ENCODE data around the gene CHMP6. TPM values are rescaled to one million over a fixed set of nuclear protein-coding genes. Genes with fewer than 3 reads are reported as not detected.

Gene CHMP6
- total and polyA plus RNA-seq, 10 donors = 23.0 to 41.1 (median 30.8) TPM

DNA sequence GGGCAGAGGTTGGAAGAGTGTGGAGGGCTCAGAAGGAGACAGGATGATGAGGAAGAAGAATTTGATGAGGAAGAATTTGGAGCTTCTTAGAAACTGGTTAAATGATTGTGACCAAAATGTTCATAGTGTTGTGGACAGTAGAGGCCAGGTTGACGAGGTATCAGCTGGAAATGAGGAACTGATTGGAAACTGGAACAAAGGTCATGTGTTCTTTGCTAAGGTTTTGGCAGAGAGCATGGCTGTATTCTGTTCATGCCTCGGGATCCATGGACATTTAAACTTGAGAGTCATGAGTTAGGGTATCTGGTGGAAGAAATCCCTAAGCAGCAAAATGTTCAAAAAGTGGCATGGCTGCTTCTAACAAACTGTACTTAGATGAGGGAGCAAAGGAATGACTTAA lies 19.3 kb downstream of the CHMP6 start:
- Histone ChIP-seq H3K4me3 (no peak overlapping the region), H3K27me3 (replicated peaks in 1 of 7) (peaks cover 0 to 12% (median 0%) of the 10 kb centered on the region in 7 donors), H3K4me1 (no peaks in the 10 kb centered on the region), H3K36me3 (no peaks in the 10 kb centered on the region), H3K9me3 (peaks cover 0 to 21% (median 13%) of the 10 kb centered on the region in 8 donors), H3K27ac (no peak overlapping the region)
- TF ChIP-seq POLR2AphosphoS5 (IDR thresholded peaks at IDR 0.05) = no peak
- TF ChIP-seq POLR2A (IDR thresholded peaks at IDR 0.05) = no peak
- TF ChIP-seq CTCF (IDR thresholded peaks at IDR 0.05 in 8 of 11, conservative IDR thresholded peaks at IDR 0.05 in 3 of 11) = no peak
- intact Hi-C loops (cut with DNase I; ENCODE audit: low total_unique reads) = no loop called here
- no peak for DNase-seq
- 73 to 94% (median 80%) methylated on average over 2 of the region's 2 CpGs for WGBS, 5 donors

- Histone ChIP-seq H3K9me3 (peaks cover 0 to 31% (median 21%) of the 10 kb centered on the region in 8 donors), H3K4me3 (no peak overlapping the region), H3K4me1 (peaks cover 0 to 2% (median 1%) of the 10 kb centered on the region in 6 donors), H3K27ac (no peak overlapping the region), H3K27me3 (replicated peaks in 1 of 7) (peaks cover 0 to 1% (median 0%) of the 10 kb centered on the region in 7 donors), H3K36me3 (no peaks in the 10 kb centered on the region)
- WGBS, 5 donors = 79 to 85% (median 83%) methylated on average over 3 of the region's 3 CpGs
- intact Hi-C loops (cut with DNase I; ENCODE audit: low total_unique reads) = no loop called here
- TF ChIP-seq POLR2AphosphoS5 (IDR thresholded peaks at IDR 0.05) = no peak
- no peak for TF ChIP-seq CTCF (IDR thresholded peaks at IDR 0.05 in 8 of 11, conservative IDR thresholded peaks at IDR 0.05 in 3 of 11)
- TF ChIP-seq POLR2A (IDR thresholded peaks at IDR 0.05) = no peak
- DNase-seq = no peak
Observed at GRCh38 chr17:81011951-81012350, 20.3 kb downstream of the CHMP6 start.

DNA sequence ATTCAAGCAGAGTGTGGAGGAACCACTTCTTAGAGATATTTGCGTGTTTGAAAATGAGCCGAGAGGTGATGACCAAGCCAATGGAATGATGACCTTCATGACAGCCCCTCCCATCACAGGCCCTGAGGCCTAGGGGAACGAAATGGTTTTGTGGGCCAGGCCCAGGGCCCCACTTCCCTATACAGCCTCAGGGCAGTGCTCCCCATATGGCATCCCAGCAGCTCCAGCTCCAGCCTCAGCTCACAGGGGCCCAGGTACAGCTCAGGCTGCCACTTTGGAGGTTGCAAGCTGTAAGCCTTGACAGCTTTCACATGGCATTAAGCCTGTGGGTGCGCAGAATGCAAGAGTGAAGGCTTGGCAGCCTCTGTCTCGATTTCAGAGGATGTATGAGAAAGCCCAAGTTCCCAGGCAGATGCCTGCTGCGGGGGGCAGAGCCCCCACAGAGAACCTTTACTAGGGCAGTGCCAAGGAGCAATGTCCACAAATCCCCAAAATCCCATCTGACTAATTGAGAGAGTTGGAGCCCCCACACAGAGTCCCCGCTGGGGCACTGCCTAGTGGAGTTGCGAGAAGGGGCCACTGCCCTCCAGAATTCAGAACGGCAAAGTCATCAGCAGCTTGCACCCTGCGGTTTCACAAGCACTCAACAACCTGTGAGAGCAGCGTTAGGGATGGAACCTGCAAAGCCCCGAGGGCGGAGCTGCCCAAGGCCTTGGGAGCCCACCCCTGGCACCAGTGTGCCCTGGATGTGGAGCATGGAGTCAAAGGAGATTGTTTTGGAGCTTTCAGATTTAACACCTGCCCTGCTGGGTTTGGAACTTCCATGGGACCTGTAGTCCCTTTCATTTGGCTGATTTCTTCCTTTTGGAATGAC lies 21.2 kb downstream of the CHMP6 start:
- Histone ChIP-seq H3K36me3 (no peaks in the 10 kb centered on the region), H3K9me3 (peaks cover 0 to 33% (median 23%) of the 10 kb centered on the region in 8 donors), H3K4me3 (no peak overlapping the region), H3K27me3 (replicated peaks in 1 of 7) (no peaks in the 10 kb centered on the region), H3K4me1 (peaks cover 6 to 11% (median 10%) of the 10 kb centered on the region in 6 donors), H3K27ac (no peak overlapping the region)
- no peak for TF ChIP-seq POLR2AphosphoS5 (IDR thresholded peaks at IDR 0.05)
- TF ChIP-seq POLR2A (IDR thresholded peaks at IDR 0.05) = no peak
- no peak for TF ChIP-seq CTCF (IDR thresholded peaks at IDR 0.05 in 8 of 11, conservative IDR thresholded peaks at IDR 0.05 in 3 of 11)
- intact Hi-C loops (cut with DNase I; ENCODE audit: low total_unique reads) = no loop called here
- peak; percentile 52 for DNase-seq
- WGBS, 5 donors = 87 to 90% (median 90%) methylated on average over 13 of the region's 13 CpGs

DNA sequence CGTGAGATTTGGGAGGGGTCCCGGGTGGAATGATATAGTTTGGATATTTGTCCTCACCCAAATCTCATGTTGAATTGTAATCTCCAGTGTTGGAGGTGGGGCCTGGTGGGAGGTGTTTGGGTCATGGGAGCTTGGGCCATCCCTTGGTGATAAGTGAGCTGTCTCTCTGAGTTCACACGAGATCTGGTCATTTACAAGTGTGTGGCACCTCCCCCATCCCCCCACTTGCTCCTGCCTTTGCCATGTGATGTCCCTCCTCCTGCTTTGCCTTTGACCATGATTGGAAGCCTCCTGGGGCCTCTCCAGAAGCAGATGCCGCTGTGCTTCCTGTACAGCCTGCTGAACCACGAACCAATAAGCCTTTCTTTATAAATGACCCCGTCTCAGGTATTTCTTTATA lies 22.0 kb downstream of the CHMP6 start:
- intact Hi-C loops (cut with DNase I; ENCODE audit: low total_unique reads) = no loop called here
- peaks cover 0 to 33% (median 23%) of the 10 kb centered on the region in 8 donors for H3K9me3 ChIP-seq

More for the DNA sequence above, 22.0 kb downstream of the CHMP6 start:
- H3K4me3 ChIP-seq = no peak overlapping the region
- DNase-seq = peak; percentile 20
- 67 to 86% (median 77%) methylated on average over 6 of the region's 6 CpGs for WGBS, 5 donors
- no peak for TF ChIP-seq POLR2AphosphoS5 (IDR thresholded peaks at IDR 0.05)
- TF ChIP-seq POLR2A (IDR thresholded peaks at IDR 0.05) = no peak
- TF ChIP-seq CTCF (IDR thresholded peaks at IDR 0.05 in 8 of 11, conservative IDR thresholded peaks at IDR 0.05 in 3 of 11) = no peak
- H3K27ac ChIP-seq = no peak overlapping the region
- no peaks in the 10 kb centered on the region for H3K27me3 ChIP-seq (replicated peaks in 1 of 7)
- H3K4me1 ChIP-seq = peaks cover 11 to 19% (median 17%) of the 10 kb centered on the region in 6 donors
- no peaks in the 10 kb centered on the region for H3K36me3 ChIP-seq
